ENCODE results near the gene SLC15A1. TPM values are rescaled to one million over a fixed set of nuclear protein-coding genes. Genes with fewer than 3 reads are reported as not detected.
A peak's percentile ranks its signal among the peaks of the same experiment; 100 is the strongest.

The SLC15A1 gene
- total RNA-seq, 4 donors from 2014 or later, result 16.1 to 56.3 (median 44.1) TPM; not detected in 1

GRCh38 chr13:98672947-98673613 lies 79.4 kb downstream of the SLC15A1 start:
- in situ Hi-C loops (cut with MboI; ENCODE audit: low pct_ligation_motif_present in 1 of 4, low pct_unique_long_range_greater_than_20kb in 1 of 4, low sequenced_read_pairs in 3 of 4), result loop anchor here in 1 of 4 donors (25.0 kb wide), 1 partner anchor 811 kb away; no protein-coding TSS in a partner anchor
- H3K27ac ChIP-seq, result no peak overlapping the region
- TF ChIP-seq EP300 (IDR thresholded peaks at IDR 0.05; ENCODE audit: low read depth), result no peak
- TF ChIP-seq CTCF (IDR thresholded peaks at IDR 0.05), result peak; percentile 83 to 91 (median 84)
- peak in 2 of 3 donors; percentile 10 to 21 for TF ChIP-seq POLR2AphosphoS5 (IDR thresholded peaks at IDR 0.05)
- no peak for TF ChIP-seq POLR2A (IDR thresholded peaks at IDR 0.05)
- H3K27me3 ChIP-seq, result no peaks in the 10 kb centered on the region
- H3K9me3 ChIP-seq, result no peaks in the 10 kb centered on the region
- peaks cover 0 to 15% (median 7%) of the 10 kb centered on the region in 4 donors for H3K4me1 ChIP-seq
- 17 to 21% methylated on average over 6 to 11 of the region's 11 CpGs for WGBS, 2 donors (ENCODE audit: low coverage in 1 of 2)
- H3K4me3 ChIP-seq, result peak overlapping the region in 1 of 4 donors; percentile 2
- no peaks in the 10 kb centered on the region for H3K36me3 ChIP-seq
- intact Hi-C loops (cut with DNase I; ENCODE audit: low total_unique reads), result loop anchor here (10.0 kb wide), 1 partner anchor 818 kb away; no protein-coding TSS in a partner anchor
- DNase-seq, result peak; percentile 82

GRCh38 chr13:98668155-98668554 lies 84.3 kb downstream of the SLC15A1 start:
- Histone ChIP-seq H3K27me3 (no peaks in the 10 kb centered on the region), H3K4me3 (no peak overlapping the region), H3K4me1 (peaks cover 0 to 9% (median 6%) of the 10 kb centered on the region in 4 donors), H3K27ac (no peak overlapping the region), H3K36me3 (no peaks in the 10 kb centered on the region), H3K9me3 (no peaks in the 10 kb centered on the region)
- in situ Hi-C loops (cut with MboI; ENCODE audit: low pct_ligation_motif_present in 1 of 4, low pct_unique_long_range_greater_than_20kb in 1 of 4, low sequenced_read_pairs in 3 of 4) (loop anchor here in 1 of 4 donors (25.0 kb wide), 1 partner anchor 806 kb away; no protein-coding TSS in a partner anchor), intact Hi-C loops (cut with DNase I; ENCODE audit: low total_unique reads) (no loop called here)
- DNase-seq, result no peak
- TF ChIP-seq CTCF (IDR thresholded peaks at IDR 0.05) (no peak), POLR2A (IDR thresholded peaks at IDR 0.05) (no peak)
- 48 to 88% methylated on average over 2 to 4 of the region's 4 CpGs for WGBS, 2 donors (ENCODE audit: low coverage in 1 of 2)

DNA sequence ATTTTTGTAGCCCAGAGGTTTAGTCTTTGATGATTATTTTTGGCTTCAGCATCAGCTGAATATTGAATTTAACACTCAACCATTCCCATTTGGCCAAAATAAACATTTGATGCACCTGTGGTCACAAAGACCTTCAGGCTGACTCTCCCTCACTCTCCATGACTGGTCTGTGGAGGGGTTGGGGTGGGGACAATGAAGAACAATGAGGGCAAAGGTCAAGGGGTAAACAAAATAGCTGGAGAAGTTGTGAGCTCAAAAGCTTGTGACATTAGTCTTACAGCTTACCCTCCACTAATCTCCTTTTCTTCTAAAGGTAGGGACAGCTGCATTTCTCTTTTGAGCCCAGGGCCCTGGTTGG lies 86.9 kb downstream of the SLC15A1 start:
- Histone ChIP-seq H3K27ac (no peak overlapping the region), H3K4me3 (no peak overlapping the region), H3K9me3 (no peaks in the 10 kb centered on the region), H3K4me1 (no peaks in the 10 kb centered on the region), H3K27me3 (no peaks in the 10 kb centered on the region), H3K36me3 (no peaks in the 10 kb centered on the region)
- in situ Hi-C loops (cut with MboI; ENCODE audit: low pct_ligation_motif_present in 1 of 4, low pct_unique_long_range_greater_than_20kb in 1 of 4, low sequenced_read_pairs in 3 of 4) (loop anchor here in 1 of 4 donors (25.0 kb wide), 1 partner anchor 803 kb away; no protein-coding TSS in a partner anchor), intact Hi-C loops (cut with DNase I; ENCODE audit: low total_unique reads) (no loop called here)
- no peak for DNase-seq
- TF ChIP-seq CTCF (IDR thresholded peaks at IDR 0.05) (no peak), POLR2AphosphoS5 (IDR thresholded peaks at IDR 0.05) (no peak), POLR2A (IDR thresholded peaks at IDR 0.05) (no peak), EP300 (IDR thresholded peaks at IDR 0.05; ENCODE audit: low read depth) (no peak)

DNA sequence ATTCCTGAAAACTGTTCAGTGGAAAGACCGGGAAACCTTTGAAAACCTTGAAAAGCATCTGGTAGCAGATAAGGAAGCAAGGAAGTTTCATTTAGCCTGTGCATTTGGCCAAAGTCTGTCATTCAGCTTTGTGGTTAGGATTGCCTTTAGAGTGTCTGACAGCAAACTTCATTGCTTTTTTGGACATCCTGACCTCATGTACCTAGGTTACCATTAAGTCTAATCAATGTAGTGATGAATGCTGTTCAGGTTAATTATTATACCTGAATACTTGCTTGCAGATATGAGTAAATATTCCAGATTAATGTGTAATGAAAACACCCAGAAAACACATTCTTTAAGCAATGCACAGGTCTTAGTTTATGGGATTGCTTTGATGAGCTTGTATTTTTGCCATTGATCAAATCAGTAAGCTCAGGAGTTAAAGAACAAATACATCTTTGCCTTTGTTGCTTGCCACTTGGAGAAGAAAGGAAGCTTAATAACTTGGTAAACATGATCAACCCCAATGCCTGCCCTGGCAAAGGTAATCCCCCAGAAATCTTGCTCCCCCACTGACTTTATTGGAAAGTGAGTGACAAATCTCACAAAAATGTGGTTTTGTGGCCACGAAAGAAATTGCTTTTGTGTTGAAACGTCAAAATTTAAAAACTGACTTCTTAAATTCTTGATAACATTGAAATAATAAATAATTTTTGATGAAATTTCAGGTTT lies 87.4 kb downstream of the SLC15A1 start:
- Histone ChIP-seq H3K27me3 (no peaks in the 10 kb centered on the region), H3K9me3 (no peaks in the 10 kb centered on the region), H3K4me3 (no peak overlapping the region), H3K27ac (no peak overlapping the region), H3K4me1 (no peaks in the 10 kb centered on the region), H3K36me3 (no peaks in the 10 kb centered on the region)
- no peak for DNase-seq
- intact Hi-C loops (cut with DNase I; ENCODE audit: low total_unique reads) (no loop called here), in situ Hi-C loops (cut with MboI; ENCODE audit: low pct_ligation_motif_present in 1 of 4, low pct_unique_long_range_greater_than_20kb in 1 of 4, low sequenced_read_pairs in 3 of 4) (loop anchor here in 1 of 4 donors (25.0 kb wide), 1 partner anchor 803 kb away; no protein-coding TSS in a partner anchor)
- 64 to 80% methylated on average over 2 to 3 of the region's 3 CpGs for WGBS, 2 donors (ENCODE audit: low coverage in 1 of 2)
- TF ChIP-seq CTCF (IDR thresholded peaks at IDR 0.05) (no peak), POLR2A (IDR thresholded peaks at IDR 0.05) (no peak), EP300 (IDR thresholded peaks at IDR 0.05; ENCODE audit: low read depth) (no peak), POLR2AphosphoS5 (IDR thresholded peaks at IDR 0.05) (no peak)

Data from transverse colon (tissue), 4 donors.